ENCODE results near the gene SARS2. TPM values are rescaled to one million over a fixed set of nuclear protein-coding genes. Genes with fewer than 3 reads are reported as not detected.
"Not testable (repeated sequence)": the region's sequence is repeated elsewhere in the genome, so short reads cannot be mapped to it uniquely, and the experiment has no call there.

SARS2 gene
- total and polyA plus RNA-seq, 12 donors = 9.1 to 116 (median 35.4) TPM

- Histone ChIP-seq H3K4me1 (replicated peaks in 1 of 2) (peaks cover 10 to 13% of the 10 kb centered on the region in 2 donors), H3K9me3 (replicated peaks in 1 of 3) (no peaks in the 10 kb centered on the region), H3K4me3 (no peak overlapping the region), H3K27ac (no peak overlapping the region), H3K36me3 (replicated peaks in 1 of 2) (peaks cover 0 to 36% of the 10 kb centered on the region in 2 donors), H3K27me3 (no peaks in the 10 kb centered on the region)
- intact Hi-C loops (cut with DNase I) = no loop called here
- no peak for DNase-seq
- TF ChIP-seq, protein P1, sequence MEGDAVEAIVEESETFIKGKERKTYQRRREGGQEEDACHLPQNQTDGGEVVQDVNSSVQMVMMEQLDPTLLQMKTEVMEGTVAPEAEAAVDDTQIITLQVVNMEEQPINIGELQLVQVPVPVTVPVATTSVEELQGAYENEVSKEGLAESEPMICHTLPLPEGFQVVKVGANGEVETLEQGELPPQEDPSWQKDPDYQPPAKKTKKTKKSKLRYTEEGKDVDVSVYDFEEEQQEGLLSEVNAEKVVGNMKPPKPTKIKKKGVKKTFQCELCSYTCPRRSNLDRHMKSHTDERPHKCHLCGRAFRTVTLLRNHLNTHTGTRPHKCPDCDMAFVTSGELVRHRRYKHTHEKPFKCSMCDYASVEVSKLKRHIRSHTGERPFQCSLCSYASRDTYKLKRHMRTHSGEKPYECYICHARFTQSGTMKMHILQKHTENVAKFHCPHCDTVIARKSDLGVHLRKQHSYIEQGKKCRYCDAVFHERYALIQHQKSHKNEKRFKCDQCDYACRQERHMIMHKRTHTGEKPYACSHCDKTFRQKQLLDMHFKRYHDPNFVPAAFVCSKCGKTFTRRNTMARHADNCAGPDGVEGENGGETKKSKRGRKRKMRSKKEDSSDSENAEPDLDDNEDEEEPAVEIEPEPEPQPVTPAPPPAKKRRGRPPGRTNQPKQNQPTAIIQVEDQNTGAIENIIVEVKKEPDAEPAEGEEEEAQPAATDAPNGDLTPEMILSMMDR (IDR thresholded peaks at IDR 0.05) = no peak
- no peak for TF ChIP-seq POLR2A (IDR thresholded peaks at IDR 0.05)
These were observed 39.9 kb downstream of the SARS2 start for GRCh38 chr19:38890686-38891085.

DNA sequence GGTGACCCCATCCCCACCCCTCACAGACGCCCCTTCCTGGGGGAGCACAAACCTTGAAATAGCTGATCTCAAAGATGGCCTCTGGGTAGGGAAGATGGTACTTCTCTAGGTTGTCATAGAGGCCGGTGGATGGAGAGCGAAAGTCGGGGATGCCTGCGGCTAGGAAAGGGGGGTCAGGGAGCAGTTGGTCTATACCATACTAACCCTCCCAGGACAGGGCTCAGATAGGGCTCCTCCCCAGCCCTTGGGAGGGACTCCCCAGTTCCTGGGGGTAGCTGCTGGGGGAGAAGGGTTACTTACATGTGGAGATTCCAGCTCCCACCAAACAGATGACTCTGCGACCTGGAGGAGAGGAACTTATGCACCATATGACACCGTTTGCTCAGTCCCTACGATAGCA, 40.8 kb downstream of the SARS2 start:
- 85 to 99% (median 92%) methylated on average over 5 to 8 of the region's 8 CpGs for WGBS, 4 donors
- Histone ChIP-seq H3K27ac (no peak overlapping the region), H3K9me3 (replicated peaks in 1 of 3) (no peaks in the 10 kb centered on the region), H3K4me1 (replicated peaks in 1 of 2) (peaks cover 10 to 13% of the 10 kb centered on the region in 2 donors), H3K36me3 (replicated peaks in 1 of 2) (peaks cover 0 to 36% of the 10 kb centered on the region in 2 donors), H3K27me3 (no peaks in the 10 kb centered on the region), H3K4me3 (no peak overlapping the region)
- no peak for DNase-seq
- intact Hi-C loops (cut with DNase I) = no loop called here
- TF ChIP-seq, protein P1 (IDR thresholded peaks at IDR 0.05) = no peak
- TF ChIP-seq POLR2A (IDR thresholded peaks at IDR 0.05) = no peak

DNA sequence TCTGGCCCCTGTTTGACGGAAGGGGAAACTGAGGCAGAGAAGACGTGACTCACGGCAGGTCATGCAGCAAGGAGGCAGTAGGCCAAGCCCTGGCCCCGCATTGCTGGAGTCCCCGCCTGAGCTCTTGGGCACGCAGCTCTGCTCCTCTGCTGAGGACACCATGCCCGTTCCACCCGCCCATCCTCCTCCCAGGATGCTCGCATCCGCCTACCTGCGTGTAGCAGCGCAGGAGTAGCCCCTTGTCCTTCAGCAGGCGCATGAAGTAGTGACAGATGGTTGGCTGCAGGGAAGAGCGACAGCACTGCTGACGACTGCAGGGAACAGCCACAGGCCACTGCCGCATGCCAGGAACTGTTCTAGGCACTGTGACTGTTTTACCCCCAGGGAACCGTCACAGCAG, 41.7 kb downstream of the SARS2 start:
- intact Hi-C loops (cut with DNase I) = no loop called here
- H3K36me3 ChIP-seq (replicated peaks in 1 of 2) = peaks cover 0 to 36% of the 10 kb centered on the region in 2 donors
- TF ChIP-seq, protein P1 (IDR thresholded peaks at IDR 0.05) = no peak
- no peak for TF ChIP-seq POLR2A (IDR thresholded peaks at IDR 0.05)
- no peaks in the 10 kb centered on the region for H3K9me3 ChIP-seq (replicated peaks in 1 of 3)
- 90 to 96% (median 94%) methylated on average over 12 to 17 of the region's 17 CpGs for WGBS, 4 donors
- H3K4me3 ChIP-seq = no peak overlapping the region
- peaks cover 10 to 13% of the 10 kb centered on the region in 2 donors for H3K4me1 ChIP-seq (replicated peaks in 1 of 2)
- no peak overlapping the region for H3K27ac ChIP-seq
- H3K27me3 ChIP-seq = no peaks in the 10 kb centered on the region
- no peak for DNase-seq

DNA sequence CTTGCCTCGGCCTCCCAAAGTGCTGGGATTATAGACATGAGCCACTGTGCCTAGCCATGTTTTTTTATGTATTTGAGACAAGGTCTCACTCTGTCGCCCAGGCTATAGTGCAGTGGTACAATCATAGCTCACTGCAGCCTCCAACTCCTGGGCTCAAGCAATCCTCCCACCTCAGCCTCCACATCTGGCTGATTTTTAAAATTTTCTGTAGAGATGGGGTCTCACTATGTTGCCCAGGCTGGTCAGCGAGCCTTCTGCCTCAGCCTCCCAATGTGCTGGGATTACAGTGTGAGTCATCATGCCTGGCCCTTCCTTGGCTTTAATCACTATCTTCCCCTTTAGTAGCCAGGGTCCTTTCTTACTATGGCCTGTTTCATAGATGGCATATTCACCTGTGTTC, 45.9 kb downstream of the SARS2 start:
- 92 to 97% (median 93%) methylated on average over 3 of the region's 3 CpGs for WGBS, 4 donors
- intact Hi-C loops (cut with DNase I); H3K27me3 ChIP-seq; H3K4me3 ChIP-seq; DNase-seq; H3K9me3 ChIP-seq (replicated peaks in 1 of 3); H3K27ac ChIP-seq; H3K4me1 ChIP-seq (replicated peaks in 1 of 2): not testable (repeated sequence)
- H3K36me3 ChIP-seq (replicated peaks in 1 of 2) = peaks cover 0 to 48% of the 10 kb centered on the region in 2 donors

DNA sequence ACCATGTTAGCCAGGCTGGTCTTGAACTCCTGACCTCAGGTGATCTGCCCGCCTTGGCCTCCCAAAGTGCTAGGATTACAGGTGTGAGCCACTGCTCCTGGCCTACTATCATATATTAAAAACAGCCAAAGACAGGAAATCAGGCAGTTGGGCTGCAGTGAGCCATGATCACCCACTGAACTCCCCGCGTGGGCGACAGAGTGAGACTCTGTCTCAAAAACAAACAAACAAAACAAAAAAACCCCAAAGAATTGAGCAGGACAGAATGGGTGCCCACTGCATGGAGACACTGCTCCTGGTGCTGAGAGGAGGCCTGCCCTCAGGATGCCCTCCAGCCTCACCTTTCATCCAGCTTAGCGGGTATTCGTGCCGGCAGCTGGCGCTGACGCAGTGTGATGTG, 47.3 kb downstream of the SARS2 start:
- Histone ChIP-seq H3K4me3 (no peak overlapping the region), H3K27me3 (no peaks in the 10 kb centered on the region), H3K4me1 (replicated peaks in 1 of 2) (peaks cover 5 to 7% of the 10 kb centered on the region in 2 donors), H3K27ac (no peak overlapping the region), H3K9me3 (replicated peaks in 1 of 3) (no peaks in the 10 kb centered on the region), H3K36me3 (replicated peaks in 1 of 2) (peaks cover 0 to 34% of the 10 kb centered on the region in 2 donors)
- WGBS, 4 donors = 90 to 94% (median 93%) methylated on average over 9 of the region's 9 CpGs
- no peak for DNase-seq
- intact Hi-C loops (cut with DNase I) = no loop called here
- TF ChIP-seq POLR2A (IDR thresholded peaks at IDR 0.05) = no peak
- TF ChIP-seq, protein P1 (IDR thresholded peaks at IDR 0.05) = no peak

Measured in adrenal gland (tissue), 12 donors.